ENCODE results near the gene FABP2.

GRCh38 chr4:119317990-119318389, 3.9 kb downstream of the FABP2 start:
- TF ChIP-seq CTCF (IDR thresholded peaks at IDR 0.05): no peak
- TF ChIP-seq POLR2A (IDR thresholded peaks at IDR 0.05): no peak

Measured in thyroid gland (tissue), 4 donors.